Karpas-422 (cell line): ENCODE measurements around the gene PARD6B. TPM values are rescaled to one million over a fixed set of nuclear protein-coding genes. Genes with fewer than 3 reads are reported as not detected.
"Not testable (repeated sequence)": the region's sequence is repeated elsewhere in the genome, so short reads cannot be mapped to it uniquely, and the experiment has no call there.

Experiments
- DNase-seq: peaks from one replicate; pipeline ENCODE4 v3.0.0-alpha.2; 2015
- H2AFZ ChIP-seq: fragments of 200-600 bp; sonication (generic); 2 replicates; pipeline ENCODE4 v1.6.1; 2014; ENCODE audit warnings: antibody characterized with exemption, low read length, mixed read lengths
- H3K27ac ChIP-seq: fragments of 200-600 bp; sonication (generic); 2 replicates; pipeline ENCODE4 v1.5.1; 2014; ENCODE audit warnings: mild to moderate bottlenecking, low read length, moderate library complexity
- H3K27me3 ChIP-seq: fragments of 200-600 bp; sonication (generic); 2 replicates; pipeline ENCODE4 v1.6.1; 2014; ENCODE audit warnings: low read length, mixed read lengths
- H3K36me3 ChIP-seq: fragments of 200-600 bp; sonication (generic); 2 replicates; pipeline ENCODE4 v1.6.1; 2014; ENCODE audit warnings: low read length, mixed read lengths; ENCODE audit not compliant: insufficient read depth
- H3K4me1 ChIP-seq: fragments of 200-600 bp; sonication (generic); 2 replicates; pipeline ENCODE4 v1.6.1; 2014; ENCODE audit warnings: mild to moderate bottlenecking, low read length, mixed read lengths
- H3K4me2 ChIP-seq: fragments of 200-600 bp; sonication (generic); 2 replicates; pipeline ENCODE4 v1.6.1; 2014; ENCODE audit warnings: low read length, low read depth, mild to moderate bottlenecking; ENCODE audit not compliant: poor library complexity, severe bottlenecking
- H3K4me3 ChIP-seq: fragments of 200-600 bp; sonication (generic); 2 replicates; pipeline ENCODE4 v1.5.1; 2014; ENCODE audit warnings: mild to moderate bottlenecking, antibody characterized with exemption, low read length, mixed read lengths
- H3K79me2 ChIP-seq: fragments of 200-600 bp; sonication (generic); 2 replicates; pipeline ENCODE4 v1.6.1; 2014; ENCODE audit warnings: mild to moderate bottlenecking, low read length, mixed read lengths
- H3K9ac ChIP-seq: fragments of 200-600 bp; sonication (generic); 2 replicates; pipeline ENCODE4 v1.6.0; 2014; ENCODE audit warnings: low read length
- H3K9me2 ChIP-seq: fragments of 200-600 bp; sonication (generic), shearing (Covaris generic); replicated peaks from 2 replicates; pipeline ENCODE4 v1.6.0; 2014; ENCODE audit warnings: mild to moderate bottlenecking, low read length, moderate library complexity; ENCODE audit not compliant: insufficient read depth
- H3K9me3 ChIP-seq: fragments of 300-700, 200-600 bp; sonication (generic); 2 replicates; pipeline ENCODE4 v1.6.1; 2014; ENCODE audit warnings: low read length, mixed read lengths
- H4K20me1 ChIP-seq: fragments of 200-600 bp; sonication (generic); 2 replicates; pipeline ENCODE4 v1.6.1; 2014; ENCODE audit warnings: mild to moderate bottlenecking, antibody characterized with exemption, low read length, low read depth; ENCODE audit not compliant: insufficient read depth
- total RNA-seq: library from RNA; depleted of rRNA; stranded (reverse); fragments of >200 nt; shearing (Covaris generic); gene quantifications from 2 replicates; pipeline ENCODE4 v1.2.3, GENCODE V29; 2014; ENCODE audit warnings: low replicate concordance

The PARD6B gene
- total RNA-seq, 1 experiment from 2014 or later = 5.9 TPM

- no peak for DNase-seq
- Histone ChIP-seq H3K4me2 (no peak overlapping the region), H4K20me1 (no peaks in the 10 kb centered on the region), H3K4me1 (no peaks in the 10 kb centered on the region), H3K9ac (no peak overlapping the region), H2AFZ (no peak overlapping the region), H3K9me2 (no peaks in the 10 kb centered on the region), H3K36me3 (no peaks in the 10 kb centered on the region), H3K27me3 (no peaks in the 10 kb centered on the region), H3K9me3 (no peaks in the 10 kb centered on the region), H3K27ac (no peak overlapping the region), H3K4me3 (no peak overlapping the region), H3K79me2 (no peaks in the 10 kb centered on the region)
These were observed 27.1 kb downstream of the PARD6B start for GRCh38 chr20:50758469-50758868.

- Histone ChIP-seq H3K27me3 (no peaks in the 10 kb centered on the region), H3K9ac (no peak overlapping the region), H3K9me2 (no peaks in the 10 kb centered on the region), H3K79me2 (no peaks in the 10 kb centered on the region), H3K4me1 (no peaks in the 10 kb centered on the region), H3K4me3 (no peak overlapping the region), H3K36me3 (no peaks in the 10 kb centered on the region), H4K20me1 (no peaks in the 10 kb centered on the region), H3K9me3 (no peaks in the 10 kb centered on the region), H3K4me2 (no peak overlapping the region), H3K27ac (no peak overlapping the region), H2AFZ (no peak overlapping the region)
- no peak for DNase-seq
These were observed 27.6 kb downstream of the PARD6B start for GRCh38 chr20:50758992-50759391.

GRCh38 chr20:50759678-50760077 is 28.3 kb downstream of the PARD6B start:
- Histone ChIP-seq H4K20me1 (no peaks in the 10 kb centered on the region), H3K4me2 (no peak overlapping the region), H3K9ac (no peak overlapping the region), H3K4me3 (no peak overlapping the region), H3K79me2 (no peaks in the 10 kb centered on the region), H3K4me1 (no peaks in the 10 kb centered on the region), H3K9me3 (no peaks in the 10 kb centered on the region), H2AFZ (no peak overlapping the region), H3K27ac (no peak overlapping the region), H3K36me3 (no peaks in the 10 kb centered on the region), H3K27me3 (no peaks in the 10 kb centered on the region), H3K9me2 (no peaks in the 10 kb centered on the region)
- no peak for DNase-seq

GRCh38 chr20:50762045-50762422 is 30.7 kb downstream of the PARD6B start:
- H3K4me2 ChIP-seq = no peak overlapping the region

GRCh38 chr20:50762435-50763220 is 31.2 kb downstream of the PARD6B start:
- H4K20me1 ChIP-seq = no peaks in the 10 kb centered on the region
- H3K36me3 ChIP-seq = no peaks in the 10 kb centered on the region
- no peaks in the 10 kb centered on the region for H3K79me2 ChIP-seq
- H3K4me1 ChIP-seq = no peaks in the 10 kb centered on the region
- H3K9ac ChIP-seq = no peak overlapping the region
- no peak overlapping the region for H3K4me3 ChIP-seq
- no peak overlapping the region for H2AFZ ChIP-seq
- no peaks in the 10 kb centered on the region for H3K9me3 ChIP-seq
- H3K9me2 ChIP-seq = no peaks in the 10 kb centered on the region
- no peak for DNase-seq
- H3K27me3 ChIP-seq = no peaks in the 10 kb centered on the region
- H3K4me2 ChIP-seq = no peak overlapping the region
- H3K27ac ChIP-seq = no peak overlapping the region

More at GRCh38 chr20:50762045-50762422, 30.7 kb downstream of the PARD6B start:
- no peak for DNase-seq
- H3K27me3 ChIP-seq = no peaks in the 10 kb centered on the region
- no peaks in the 10 kb centered on the region for H3K4me1 ChIP-seq
- no peak overlapping the region for H2AFZ ChIP-seq
- no peaks in the 10 kb centered on the region for H3K9me3 ChIP-seq
- no peak overlapping the region for H3K4me3 ChIP-seq
- no peaks in the 10 kb centered on the region for H3K9me2 ChIP-seq
- H3K27ac ChIP-seq = no peak overlapping the region
- H4K20me1 ChIP-seq = no peaks in the 10 kb centered on the region
- no peak overlapping the region for H3K9ac ChIP-seq
- H3K79me2 ChIP-seq = no peaks in the 10 kb centered on the region
- no peaks in the 10 kb centered on the region for H3K36me3 ChIP-seq

- not testable (repeated sequence) for H3K9me2 ChIP-seq, H3K36me3 ChIP-seq, H3K27me3 ChIP-seq, DNase-seq, H3K9ac ChIP-seq, H3K4me3 ChIP-seq, H3K27ac ChIP-seq, H4K20me1 ChIP-seq, H3K9me3 ChIP-seq, H3K4me1 ChIP-seq, H3K4me2 ChIP-seq, H2AFZ ChIP-seq, H3K79me2 ChIP-seq
These were observed 32.4 kb downstream of the PARD6B start for GRCh38 chr20:50763550-50764458.

GRCh38 chr20:50765251-50765650 is 33.9 kb downstream of the PARD6B start:
- not testable (repeated sequence) for H3K27me3 ChIP-seq, H2AFZ ChIP-seq, H3K27ac ChIP-seq, H3K4me1 ChIP-seq, H3K79me2 ChIP-seq, H3K9me3 ChIP-seq, H3K4me3 ChIP-seq, H3K9ac ChIP-seq, H3K9me2 ChIP-seq, H3K36me3 ChIP-seq, DNase-seq, H3K4me2 ChIP-seq, H4K20me1 ChIP-seq

GRCh38 chr20:50765674-50766073 is 34.3 kb downstream of the PARD6B start:
- no peaks in the 10 kb centered on the region for H3K4me1 ChIP-seq
- H3K36me3 ChIP-seq = no peaks in the 10 kb centered on the region
- H2AFZ ChIP-seq = no peak overlapping the region
- no peaks in the 10 kb centered on the region for H3K27me3 ChIP-seq
- no peaks in the 10 kb centered on the region for H4K20me1 ChIP-seq
- H3K4me2 ChIP-seq = no peak overlapping the region
- no peak for DNase-seq
- H3K9ac ChIP-seq = no peak overlapping the region
- no peak overlapping the region for H3K4me3 ChIP-seq
- no peaks in the 10 kb centered on the region for H3K9me3 ChIP-seq
- H3K79me2 ChIP-seq = no peaks in the 10 kb centered on the region
- H3K9me2 ChIP-seq = no peaks in the 10 kb centered on the region
- no peak overlapping the region for H3K27ac ChIP-seq
